ENCODE results near the gene TMEM150C. TPM values are rescaled to one million over a fixed set of nuclear protein-coding genes. Genes with fewer than 3 reads are reported as not detected.

The TMEM150C gene
- total RNA-seq, 4 donors from 2014 or later = 0.88 to 1.3 (median 1.1) TPM; not detected in 1

DNA sequence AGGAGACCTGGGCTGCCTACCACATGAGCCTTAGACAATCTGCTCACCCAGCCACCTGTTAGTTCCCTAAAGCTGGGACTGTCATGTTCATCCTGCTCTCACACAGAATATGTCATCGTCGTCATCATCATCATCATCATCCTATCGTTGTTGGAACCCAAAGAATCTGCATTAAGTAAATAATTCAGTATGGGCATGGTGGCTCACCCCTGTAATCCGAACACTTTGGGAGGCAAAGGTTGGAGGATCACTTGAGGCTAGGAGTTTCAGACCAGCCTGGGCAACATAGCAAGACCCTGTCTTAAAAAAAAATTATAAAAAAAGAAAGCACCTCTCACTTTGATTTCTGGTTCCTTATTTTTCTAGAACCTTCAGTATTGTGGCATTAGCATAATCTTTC, 125.0 kb downstream of the TMEM150C start:
- peaks cover 0 to 16% (median 0%) of the 10 kb centered on the region in 4 donors for H3K4me1 ChIP-seq
- H3K4me3 ChIP-seq = no peak overlapping the region
- no peaks in the 10 kb centered on the region for H3K36me3 ChIP-seq
- H3K9me3 ChIP-seq = no peaks in the 10 kb centered on the region
- DNase-seq = no peak
- H3K27me3 ChIP-seq = no peaks in the 10 kb centered on the region
- TF ChIP-seq, protein P1, sequence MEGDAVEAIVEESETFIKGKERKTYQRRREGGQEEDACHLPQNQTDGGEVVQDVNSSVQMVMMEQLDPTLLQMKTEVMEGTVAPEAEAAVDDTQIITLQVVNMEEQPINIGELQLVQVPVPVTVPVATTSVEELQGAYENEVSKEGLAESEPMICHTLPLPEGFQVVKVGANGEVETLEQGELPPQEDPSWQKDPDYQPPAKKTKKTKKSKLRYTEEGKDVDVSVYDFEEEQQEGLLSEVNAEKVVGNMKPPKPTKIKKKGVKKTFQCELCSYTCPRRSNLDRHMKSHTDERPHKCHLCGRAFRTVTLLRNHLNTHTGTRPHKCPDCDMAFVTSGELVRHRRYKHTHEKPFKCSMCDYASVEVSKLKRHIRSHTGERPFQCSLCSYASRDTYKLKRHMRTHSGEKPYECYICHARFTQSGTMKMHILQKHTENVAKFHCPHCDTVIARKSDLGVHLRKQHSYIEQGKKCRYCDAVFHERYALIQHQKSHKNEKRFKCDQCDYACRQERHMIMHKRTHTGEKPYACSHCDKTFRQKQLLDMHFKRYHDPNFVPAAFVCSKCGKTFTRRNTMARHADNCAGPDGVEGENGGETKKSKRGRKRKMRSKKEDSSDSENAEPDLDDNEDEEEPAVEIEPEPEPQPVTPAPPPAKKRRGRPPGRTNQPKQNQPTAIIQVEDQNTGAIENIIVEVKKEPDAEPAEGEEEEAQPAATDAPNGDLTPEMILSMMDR (IDR thresholded peaks at IDR 0.05) = no peak
- TF ChIP-seq POLR2A (IDR thresholded peaks at IDR 0.05) = no peak
- no peak overlapping the region for H3K27ac ChIP-seq

DNA sequence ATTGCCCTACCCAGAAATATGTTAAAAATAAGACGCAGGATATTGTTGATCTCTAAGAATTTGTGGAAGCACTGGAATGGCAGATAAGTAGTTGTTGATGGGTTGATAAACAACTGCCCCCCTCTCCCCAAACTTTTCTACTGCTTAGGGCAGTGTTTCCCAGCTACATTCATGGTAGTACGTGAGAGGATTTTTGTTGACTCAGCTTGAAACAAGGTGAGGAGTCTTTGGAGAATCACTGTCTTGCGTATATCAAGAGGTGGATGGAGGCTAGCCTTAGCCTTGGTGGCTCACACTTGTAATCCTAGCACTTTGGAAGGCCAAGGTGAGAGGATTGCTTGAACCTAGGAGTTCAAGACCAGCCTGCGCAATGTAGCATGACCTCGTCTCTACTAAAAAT, 125.7 kb downstream of the TMEM150C start:
- H3K9me3 ChIP-seq = no peaks in the 10 kb centered on the region
- TF ChIP-seq, protein P1 (IDR thresholded peaks at IDR 0.05) = no peak
- no peak for TF ChIP-seq POLR2A (IDR thresholded peaks at IDR 0.05)
- H3K27me3 ChIP-seq = no peaks in the 10 kb centered on the region
- no peaks in the 10 kb centered on the region for H3K36me3 ChIP-seq
- H3K27ac ChIP-seq = no peak overlapping the region
- DNase-seq = no peak
- H3K4me1 ChIP-seq = peaks cover 0 to 22% (median 0%) of the 10 kb centered on the region in 4 donors
- H3K4me3 ChIP-seq = no peak overlapping the region

DNA sequence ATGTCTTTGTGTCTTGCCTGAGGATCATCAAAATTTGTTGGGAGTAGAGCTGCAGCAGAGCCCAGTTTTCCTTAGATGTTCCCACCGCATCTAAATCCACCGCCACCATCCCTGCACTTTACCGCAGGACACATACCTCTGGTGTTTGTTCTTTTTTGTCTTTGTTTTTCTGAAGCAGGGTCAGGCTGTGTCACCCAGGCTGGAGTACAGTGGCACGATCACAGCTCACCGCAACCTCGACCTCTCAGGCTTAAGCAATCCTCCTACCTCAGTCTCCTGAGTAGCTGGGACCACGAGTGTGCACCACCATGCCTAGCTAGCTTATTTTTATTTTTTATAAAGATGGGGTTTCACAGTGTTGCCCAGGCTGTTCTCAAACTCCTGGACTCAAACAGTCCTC, 126.8 kb downstream of the TMEM150C start:
- H3K27me3 ChIP-seq = no peaks in the 10 kb centered on the region
- no peak overlapping the region for H3K4me3 ChIP-seq
- TF ChIP-seq, protein P1 (IDR thresholded peaks at IDR 0.05) = no peak
- no peak for TF ChIP-seq POLR2A (IDR thresholded peaks at IDR 0.05)
- peaks cover 0 to 22% (median 0%) of the 10 kb centered on the region in 4 donors for H3K4me1 ChIP-seq
- DNase-seq = no peak
- H3K9me3 ChIP-seq = no peaks in the 10 kb centered on the region
- H3K27ac ChIP-seq = no peak overlapping the region
- no peaks in the 10 kb centered on the region for H3K36me3 ChIP-seq

DNA sequence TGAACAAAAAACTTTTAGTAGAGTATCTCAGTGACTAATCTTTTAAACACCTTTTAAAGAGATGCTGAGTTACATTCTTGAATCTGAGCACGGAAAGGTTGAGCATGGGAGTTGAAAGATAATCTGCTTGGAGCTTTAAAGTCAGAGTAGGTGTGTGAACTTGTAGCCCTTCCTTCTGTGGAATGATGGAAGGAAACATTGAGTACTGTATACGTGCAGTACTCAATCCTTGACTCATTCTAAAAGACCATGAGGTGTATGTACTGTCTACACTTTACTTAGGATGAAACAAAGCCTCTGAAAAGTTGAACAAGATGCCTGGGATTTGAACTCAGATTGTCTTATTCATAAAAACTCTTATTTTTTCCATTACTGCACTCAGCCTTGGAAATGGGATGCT, 128.0 kb downstream of the TMEM150C start:
- H3K4me1 ChIP-seq = peaks cover 0 to 17% (median 0%) of the 10 kb centered on the region in 4 donors
- H3K27me3 ChIP-seq = no peaks in the 10 kb centered on the region
- no peak for DNase-seq
- no peak overlapping the region for H3K4me3 ChIP-seq
- H3K27ac ChIP-seq = no peak overlapping the region
- no peaks in the 10 kb centered on the region for H3K9me3 ChIP-seq
- no peak for TF ChIP-seq POLR2A (IDR thresholded peaks at IDR 0.05)
- TF ChIP-seq, protein P1 (IDR thresholded peaks at IDR 0.05) = no peak
- H3K36me3 ChIP-seq = no peaks in the 10 kb centered on the region

Other genes with a start within 250 kb of the TMEM150C start
- gene HNRNPD, start 188.0 kb downstream of the TMEM150C start, total RNA-seq = 100 to 1,000 TPM in 3 of 4 donors, 10 to 100 TPM in 1; 95.6 to 342 (median 136) TPM
- gene HNRNPDL, start 131.5 kb downstream of the TMEM150C start, total RNA-seq = 100 to 1,000 TPM in 2 of 4 donors, 10 to 100 TPM in 2; 61.8 to 210 (median 101) TPM
- gene ENOPH1, start 131.4 kb downstream of the TMEM150C start, total RNA-seq = 10 to 100 TPM in 3 of 4 donors, 1 to 10 TPM in 1; 8.2 to 18.6 (median 15.2) TPM
- 1 to 10 TPM in 3 of 4 donors, under 1 TPM in 1; 0.70 to 5.0 (median 3.0) TPM for gene SCD5, start 236.8 kb upstream of the TMEM150C start, total RNA-seq

All from Peyer's patch (tissue), 4 donors.